CD4-positive, alpha-beta memory T cell (primary cell): Measurements from ENCODE around the gene MRPL54. TPM values are rescaled to one million over a fixed set of nuclear protein-coding genes. Genes with fewer than 3 reads are reported as not detected.
A peak's percentile ranks its signal among the peaks of the same experiment; 100 is the strongest.

Experiments used
- CTCF ChIA-PET: fragments of 350-600 bp; sonication (Branson Sonifier 250); formaldehyde crosslinking; loops from one replicate; lab custom pipeline; 2021; ENCODE audit warnings: inconsistent platforms; ENCODE audit not compliant: partially characterized antibody; lab: Charles Lee
- POLR2A ChIA-PET: fragments of 350-600 bp; sonication (Branson Sonifier 250); formaldehyde crosslinking; loops from one replicate; lab custom pipeline; 2021; ENCODE audit not compliant: partially characterized antibody; lab: Charles Lee
- DNase-seq, 5 donors: peaks; one replicate each; pipeline versions ENCODE4 v3.0.0 to v3.0.0-alpha.2; 2020 to 2022; ENCODE audit warnings: mixed read lengths in 1 of 5
- H3K27ac ChIP-seq: one replicate; pipeline ENCODE4 v1.7.0; 2013; ENCODE audit warnings: low read depth, low read length
- H3K27me3 ChIP-seq: 2 replicates; pipeline ENCODE4 v1.7.0; 2013; ENCODE audit warnings: mild to moderate bottlenecking, low read length, moderate library complexity; ENCODE audit not compliant: insufficient read depth
- H3K36me3 ChIP-seq: 2 replicates; pipeline ENCODE4 v1.7.0; 2013; ENCODE audit warnings: mild to moderate bottlenecking, low read length, moderate library complexity; ENCODE audit not compliant: insufficient read depth
- H3K4me1 ChIP-seq: 2 replicates; pipeline ENCODE4 v1.7.0; 2013; ENCODE audit warnings: mild to moderate bottlenecking, low read length, moderate library complexity; ENCODE audit not compliant: insufficient read depth
- H3K4me3 ChIP-seq, 2 donors: one replicate each; pipeline ENCODE4 v1.7.0; 2013; ENCODE audit warnings: low read length in 2 of 2, mild to moderate bottlenecking in 1 of 2
- H3K9me3 ChIP-seq, 2 donors: one replicate each; pipeline ENCODE4 v1.7.0; 2013; ENCODE audit warnings: low read length in 2 of 2, control low read depth in 1 of 2; ENCODE audit not compliant: control insufficient read depth in 1 of 2
- H3K27ac Mint-ChIP-seq, 7 donors: one replicate each; pipeline ENCODE4 v1.8.0; 2020 to 2021; ENCODE audit warnings: mixed read lengths in 7 of 7, mild to moderate bottlenecking in 6 of 7, inconsistent platforms in 3 of 7, moderate library complexity in 3 of 7
- H3K27me3 Mint-ChIP-seq, 2 donors: one replicate each; pipeline ENCODE4 v1.8.0; 2020 to 2021; ENCODE audit warnings: mixed read lengths in 2 of 2
- H3K36me3 Mint-ChIP-seq, 2 donors: one replicate each; pipeline ENCODE4 v1.8.0; 2020 to 2021; ENCODE audit warnings: mixed read lengths in 2 of 2, inconsistent platforms in 1 of 2, mild to moderate bottlenecking in 1 of 2
- H3K4me1 Mint-ChIP-seq, 4 donors: one replicate each; pipeline ENCODE4 v1.8.0; 2020 to 2021; ENCODE audit warnings: mixed read lengths in 4 of 4, mild to moderate bottlenecking in 1 of 4
- H3K4me3 Mint-ChIP-seq, 8 donors: one replicate each; pipeline ENCODE4 v1.8.0; 2020 to 2021; ENCODE audit warnings: mixed read lengths in 8 of 8, mild to moderate bottlenecking in 7 of 8, moderate library complexity in 6 of 8, inconsistent platforms in 3 of 8
- H3K9me3 Mint-ChIP-seq, 8 donors: one replicate each; pipeline ENCODE4 v1.8.0; 2020 to 2021; ENCODE audit warnings: mixed read lengths in 8 of 8, mild to moderate bottlenecking in 5 of 8, inconsistent platforms in 3 of 8, moderate library complexity in 1 of 8
- intact Hi-C: fragments of 100-400 bp; cut with micrococcal nuclease; formaldehyde crosslinking; loops from one replicate; pipeline ENCODE4 v1.15.1; 2023
- polyA plus RNA-seq, 2 donors: library from polyadenylated mRNA; unstranded; fragments of 300-500 nt; fragmentation: Illumina TruSeq; gene quantifications; one replicate each; pipeline ENCODE4 v1.2.3, GENCODE V29; 2021
- total RNA-seq, 2 experiments: library from RNA; stranded (reverse); gene quantifications; one replicate each; pipeline ENCODE4 v1.2.3, GENCODE V29; 2021

MRPL54 gene
- total RNA-seq (10 to 100 TPM; 36.7 to 38.6 TPM), polyA plus RNA-seq (100 to 1,000 TPM; 102 to 107 TPM)

DNA sequence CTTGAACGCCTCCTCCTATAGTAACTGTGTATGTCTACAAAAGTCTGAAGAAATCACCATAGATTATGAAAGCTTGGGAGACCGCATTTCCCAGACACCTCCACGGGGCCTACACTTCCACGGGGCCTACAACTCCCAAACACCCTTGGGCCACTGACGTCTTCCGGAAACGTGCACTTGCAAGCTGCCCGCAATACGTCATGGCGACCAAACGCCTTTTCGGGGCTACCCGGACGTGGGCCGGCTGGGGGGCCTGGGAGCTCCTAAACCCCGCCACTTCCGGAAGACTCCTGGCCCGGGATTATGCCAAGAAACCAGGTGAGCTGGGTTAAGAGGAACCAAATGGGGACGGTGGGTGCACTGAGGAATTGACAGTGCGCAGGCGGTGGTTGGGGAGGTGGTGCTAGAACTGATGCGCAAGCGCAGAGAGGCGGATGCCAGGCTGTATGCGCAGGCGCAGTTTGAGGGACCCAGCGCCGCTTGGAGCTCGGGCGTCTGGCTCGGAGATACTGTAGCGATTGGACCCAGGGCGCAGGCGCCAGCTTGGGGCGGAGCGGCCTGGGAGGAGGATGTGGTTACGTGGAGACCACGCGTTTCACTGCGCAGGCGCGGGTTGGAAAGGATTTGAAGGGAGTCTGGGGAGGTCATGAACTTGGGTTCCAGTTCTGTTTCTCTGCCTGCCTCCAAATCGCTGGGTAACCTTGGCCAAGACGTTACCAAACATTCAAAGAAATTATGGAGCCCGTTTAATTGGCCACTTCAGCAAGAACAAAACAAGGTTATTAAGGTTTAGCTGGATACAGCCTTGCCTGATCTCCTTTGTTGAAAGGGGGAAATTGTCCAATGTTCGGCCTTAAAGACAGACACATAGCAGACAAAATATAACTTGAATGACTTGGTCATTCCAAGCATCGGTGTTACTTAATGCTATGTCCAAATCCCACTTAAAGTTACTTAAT lies at the start of gene MRPL54:
TSS of gene MRPL54 (plus strand) at position 182 of the 959 bp plus-strand sequence. CDS start at position 201, 19 bp downstream.
- peaks cover 0 to 3% (median 0%) of the 10 kb centered on the region in 8 donors for H3K9me3 Mint-ChIP-seq
- H3K27me3 Mint-ChIP-seq, result peaks cover 0 to 2% of the 10 kb centered on the region in 2 donors
- peaks cover 6 to 38% of the 10 kb centered on the region in 2 donors for H3K36me3 Mint-ChIP-seq
- peak within 1 kb of the TSS; percentile 100 for H3K27ac ChIP-seq
- DNase-seq, result peak; percentile 99 to 100 (median 100)
- H3K27ac Mint-ChIP-seq, result peak within 1 kb of the TSS; percentile 100
- H3K4me1 ChIP-seq, result peaks cover 43% of the 10 kb centered on the region
- intact Hi-C loops, result loop anchor here (1.0 to 5.0 kb wide), 6 partner anchors 41 to 710 kb away; partner anchors contain the start of genes DAPK3, EEF2 and HDGFL2
- POLR2A ChIA-PET, result interaction anchor here (0.6 to 3.8 kb wide), 39 partner anchors 8 to 1206 kb away, joined by 3 to 46 read pairs (median 5); partner anchors contain the start of genes DAPK3, DOHH, EEF2 and FEM1A
- peaks cover 16 to 55% (median 33%) of the 10 kb centered on the region in 4 donors for H3K4me1 Mint-ChIP-seq
- CTCF ChIA-PET, result interaction anchor here (0.5 to 9.7 kb wide), 22 partner anchors 9 to 1710 kb away, joined by 3 to 82 read pairs (median 4); partner anchors contain the start of genes DOHH, EEF2 and RAX2
- peak within 1 kb of the TSS; percentile 96 to 99 (median 98) for H3K4me3 Mint-ChIP-seq
- H3K4me3 ChIP-seq, result peak within 1 kb of the TSS; percentile 91 to 98
- no peaks in the 10 kb centered on the region for H3K9me3 ChIP-seq
- no peaks in the 10 kb centered on the region for H3K27me3 ChIP-seq
- H3K36me3 ChIP-seq, result peaks cover 16% of the 10 kb centered on the region

GRCh38 chr19:3716147-3716668 lies 46.3 kb upstream of the MRPL54 start:
- POLR2A ChIA-PET, result no interaction called here
- Mint-ChIP-seq H3K36me3 (no peaks in the 10 kb centered on the region), H3K27me3 (peaks cover 0 to 3% of the 10 kb centered on the region in 2 donors), H3K4me3 (no peak overlapping the region), H3K27ac (no peak overlapping the region), H3K9me3 (no peaks in the 10 kb centered on the region), H3K4me1 (peaks cover 3 to 17% (median 8%) of the 10 kb centered on the region in 4 donors)
- no peak overlapping the region for H3K27ac ChIP-seq
- peaks cover 10% of the 10 kb centered on the region for H3K4me1 ChIP-seq
- no peaks in the 10 kb centered on the region for H3K36me3 ChIP-seq
- H3K9me3 ChIP-seq, result no peaks in the 10 kb centered on the region
- no peaks in the 10 kb centered on the region for H3K27me3 ChIP-seq
- intact Hi-C loops, result no loop called here
- H3K4me3 ChIP-seq, result no peak overlapping the region
- no peak for DNase-seq
- CTCF ChIA-PET, result no interaction called here

- Histone ChIP-seq H3K27me3 (peaks cover 6% of the 10 kb centered on the region), H3K36me3 (no peaks in the 10 kb centered on the region), H3K9me3 (no peaks in the 10 kb centered on the region), H3K4me1 (peaks cover 22% of the 10 kb centered on the region), H3K27ac (no peak overlapping the region), H3K4me3 (no peak overlapping the region)
- ChIA-PET CTCF (interaction anchor here (0.8 to 2.3 kb wide), 4 partner anchors 13 to 102 kb away, joined by 3 to 6 read pairs (median 4); no protein-coding TSS in a partner anchor), POLR2A (interaction anchor here (0.8 to 2.5 kb wide), 2 partner anchors 32 to 162 kb away, joined by 3 to 9 read pairs; partner anchors contain the start of gene MFSD12)
- H3K9me3 Mint-ChIP-seq, result no peaks in the 10 kb centered on the region
- peaks cover 4 to 24% (median 15%) of the 10 kb centered on the region in 4 donors for H3K4me1 Mint-ChIP-seq
- DNase-seq, result no peak
- peak overlapping the region in 1 of 8 donors; percentile 26 for H3K4me3 Mint-ChIP-seq
- H3K27me3 Mint-ChIP-seq, result peaks cover 0 to 3% of the 10 kb centered on the region in 2 donors
- intact Hi-C loops, result loop anchor here (5.0 kb wide), 1 partner anchor 102 kb away; no protein-coding TSS in a partner anchor
- no peaks in the 10 kb centered on the region for H3K36me3 Mint-ChIP-seq
- peak overlapping the region in 1 of 7 donors; percentile 11 for H3K27ac Mint-ChIP-seq
These were observed 42.6 kb upstream of the MRPL54 start for GRCh38 chr19:3719868-3720267.

DNA sequence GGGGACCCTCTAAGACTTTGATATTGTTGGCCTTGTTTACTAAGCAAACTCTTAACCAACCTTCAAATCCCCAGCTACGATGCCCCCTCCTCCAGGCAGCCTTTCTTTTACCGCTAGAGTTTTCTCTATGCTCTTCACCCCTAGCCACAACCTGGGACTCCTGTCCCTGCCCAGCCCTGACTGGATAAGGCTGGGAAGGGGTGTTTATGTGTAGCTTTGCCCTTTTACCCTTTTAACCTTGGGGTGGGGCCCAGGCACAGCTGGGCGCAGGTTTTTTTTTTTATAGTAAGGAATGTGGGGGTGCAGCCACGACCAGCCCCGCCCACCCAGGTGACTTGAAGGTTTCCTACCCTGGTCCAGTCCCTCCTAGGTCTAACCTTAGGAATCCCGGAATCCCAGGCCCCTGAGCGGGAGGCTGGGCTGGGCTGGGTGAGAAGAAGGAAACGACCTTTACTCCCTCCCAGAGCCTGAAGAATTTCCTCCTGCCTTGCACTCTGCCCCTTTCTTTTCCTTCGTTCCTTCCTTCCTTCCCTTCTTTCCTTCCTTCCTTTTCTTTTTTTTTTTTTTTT lies 42.0 kb upstream of the MRPL54 start:
- no peak for DNase-seq
- Mint-ChIP-seq H3K4me3 (peak overlapping the region in 4 of 8 donors; percentile 15 to 88 (median 29)), H3K27me3 (peaks cover 0 to 3% of the 10 kb centered on the region in 2 donors), H3K4me1 (peaks cover 4 to 24% (median 15%) of the 10 kb centered on the region in 4 donors), H3K9me3 (no peaks in the 10 kb centered on the region), H3K27ac (peak overlapping the region in 2 of 7 donors; percentile 6 to 11), H3K36me3 (no peaks in the 10 kb centered on the region)
- H3K4me1 ChIP-seq, result peaks cover 22% of the 10 kb centered on the region
- no peak overlapping the region for H3K27ac ChIP-seq
- intact Hi-C loops, result loop anchor here (5.0 kb wide), 1 partner anchor 102 kb away; no protein-coding TSS in a partner anchor
- ChIA-PET CTCF (interaction anchor here (0.8 to 2.3 kb wide), 4 partner anchors 13 to 101 kb away, joined by 3 to 6 read pairs (median 4); no protein-coding TSS in a partner anchor), POLR2A (interaction anchor here (0.8 to 2.7 kb wide), 5 partner anchors 20 to 265 kb away, joined by 3 to 36 read pairs (median 3); partner anchors contain the start of genes APBA3, EEF2, MFSD12 and MRPL54)
- no peaks in the 10 kb centered on the region for H3K36me3 ChIP-seq
- no peak overlapping the region for H3K4me3 ChIP-seq
- H3K9me3 ChIP-seq, result no peaks in the 10 kb centered on the region
- H3K27me3 ChIP-seq, result peaks cover 6% of the 10 kb centered on the region

DNA sequence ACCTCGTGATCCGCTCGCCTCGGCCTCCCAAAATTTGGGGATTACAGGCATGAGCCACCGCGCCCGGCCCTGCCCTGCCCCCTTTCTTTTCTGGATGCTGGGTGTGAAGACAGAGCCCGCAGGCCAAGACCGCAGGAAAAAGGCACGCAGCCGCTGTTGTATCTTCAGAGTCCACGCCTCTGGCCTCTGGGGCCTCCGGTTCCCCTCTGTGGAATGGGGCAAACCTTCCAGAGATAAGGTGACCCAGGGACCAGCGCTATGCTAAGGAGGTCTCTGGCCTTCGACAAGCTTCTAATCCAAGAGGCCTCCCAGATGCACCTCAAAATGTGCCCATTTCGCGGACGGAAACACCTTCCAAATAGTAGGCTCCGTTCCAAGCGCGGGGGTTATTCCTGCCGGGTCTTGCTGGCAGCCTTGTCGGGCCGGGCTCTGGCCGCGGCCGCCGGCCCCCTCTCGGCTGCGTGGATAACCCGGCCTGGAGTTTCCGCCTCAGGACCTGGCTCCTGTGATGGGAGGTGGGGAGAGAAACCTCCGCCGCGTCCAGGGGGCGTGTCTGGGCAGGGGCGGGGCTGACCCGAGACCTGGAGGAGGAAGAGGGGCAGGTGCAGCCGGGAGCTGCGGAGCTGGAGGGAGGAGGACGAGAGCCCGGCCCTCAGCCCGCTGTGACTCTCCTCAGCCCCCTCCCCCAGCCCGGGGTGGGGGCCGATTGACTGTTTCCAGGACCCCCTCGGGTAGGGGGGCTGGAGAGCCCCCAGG lies 41.2 kb upstream of the MRPL54 start:
- Mint-ChIP-seq H3K36me3 (no peaks in the 10 kb centered on the region), H3K4me3 (peak overlapping the region; percentile 80 to 88 (median 85)), H3K27ac (peak overlapping the region in 2 of 7 donors; percentile 15 to 75), H3K9me3 (no peaks in the 10 kb centered on the region), H3K4me1 (peaks cover 4 to 24% (median 15%) of the 10 kb centered on the region in 4 donors), H3K27me3 (peaks cover 0 to 3% of the 10 kb centered on the region in 2 donors)
- Histone ChIP-seq H3K27me3 (peaks cover 6% of the 10 kb centered on the region), H3K9me3 (no peaks in the 10 kb centered on the region), H3K4me3 (peak overlapping the region; percentile 40 to 57), H3K27ac (peak overlapping the region; percentile 9), H3K4me1 (peaks cover 22% of the 10 kb centered on the region), H3K36me3 (no peaks in the 10 kb centered on the region)
- ChIA-PET CTCF (interaction anchor here (1.5 to 1.8 kb wide), 2 partner anchors 31 to 42 kb away, joined by 4 to 5 read pairs; no protein-coding TSS in a partner anchor), POLR2A (interaction anchor here (0.5 to 2.7 kb wide), 9 partner anchors 18 to 1261 kb away, joined by 3 to 36 read pairs (median 3); partner anchors contain the start of genes APBA3, EEF2 and MRPL54)
- intact Hi-C loops, result loop anchor here (1.0 to 5.0 kb wide), 2 partner anchors 41 to 101 kb away; partner anchors contain the start of gene MRPL54
- DNase-seq, result peak; percentile 88 to 91 (median 89)
